Muscle of leg (tissue), 11 donors: ENCODE measurements around the gene TJP2. TPM values are rescaled to one million over a fixed set of nuclear protein-coding genes. Genes with fewer than 3 reads are reported as not detected.

Source experiments
- DNase-seq: peaks from one replicate; pipeline ENCODE4 v3.0.0; 2013
- H3K27ac ChIP-seq: one replicate; pipeline ENCODE4 v1.5.1; 2013; ENCODE audit warnings: mild to moderate bottlenecking, low read length, control low read depth
- H3K27me3 ChIP-seq: one replicate; pipeline ENCODE4 v1.6.1; 2013; ENCODE audit warnings: low read length; ENCODE audit not compliant: control insufficient read depth, insufficient read depth
- H3K36me3 ChIP-seq: one replicate; pipeline ENCODE4 v1.6.1; 2013; ENCODE audit warnings: low read length; ENCODE audit not compliant: control insufficient read depth, insufficient read depth
- H3K4me1 ChIP-seq: one replicate; pipeline ENCODE4 v1.6.1; 2013; ENCODE audit warnings: low read length; ENCODE audit not compliant: control insufficient read depth, insufficient read depth
- H3K4me3 ChIP-seq: one replicate; pipeline ENCODE4 v1.5.1; 2013; ENCODE audit warnings: low read length, control low read depth
- H3K9me3 ChIP-seq: replicated peaks from 2 replicates; pipeline ENCODE4 v1.6.1; 2013; ENCODE audit warnings: low read depth, low read length; ENCODE audit not compliant: control insufficient read depth
- WGBS: methylation state at CpG from one replicate; pipeline ENCODE4 v1.1.5; 2013; ENCODE audit warnings: missing lambda C conversion rate; ENCODE audit not compliant: insufficient coverage; 5-methylcytosine and 5-hydroxymethylcytosine counted together
- polyA plus RNA-seq, 8 donors: library from polyadenylated mRNA; unstranded; fragments of 120-200 nt; gene quantifications; one replicate each; pipeline versions ENCODE4 v1.2.1 to v1.2.3, GENCODE V29; 2013; ENCODE audit warnings: inconsistent platforms in 1 of 8, low replicate concordance in 1 of 8; ENCODE audit not compliant: insufficient read length in 8 of 8, insufficient read depth in 1 of 8
- total RNA-seq: library from RNA; stranded (reverse); fragments of 120-200 nt; gene quantifications from one replicate; pipeline ENCODE4 v1.2.4, GENCODE V29; 2013

The TJP2 gene
- total and polyA plus RNA-seq, 9 donors = 9.4 to 17.6 (median 12.8) TPM

- Histone ChIP-seq H3K4me3 (no peak overlapping the region), H3K36me3 (peaks cover 4% of the 10 kb centered on the region), H3K9me3 (no peaks in the 10 kb centered on the region), H3K27ac (no peak overlapping the region), H3K27me3 (no peaks in the 10 kb centered on the region), H3K4me1 (peaks cover 4% of the 10 kb centered on the region)
- DNase-seq = no peak
- 87% methylated on average over 22 of the region's 22 CpGs for WGBS
These were observed 73.9 kb downstream of the TJP2 start for GRCh38 chr9:69248005-69248404.

DNA sequence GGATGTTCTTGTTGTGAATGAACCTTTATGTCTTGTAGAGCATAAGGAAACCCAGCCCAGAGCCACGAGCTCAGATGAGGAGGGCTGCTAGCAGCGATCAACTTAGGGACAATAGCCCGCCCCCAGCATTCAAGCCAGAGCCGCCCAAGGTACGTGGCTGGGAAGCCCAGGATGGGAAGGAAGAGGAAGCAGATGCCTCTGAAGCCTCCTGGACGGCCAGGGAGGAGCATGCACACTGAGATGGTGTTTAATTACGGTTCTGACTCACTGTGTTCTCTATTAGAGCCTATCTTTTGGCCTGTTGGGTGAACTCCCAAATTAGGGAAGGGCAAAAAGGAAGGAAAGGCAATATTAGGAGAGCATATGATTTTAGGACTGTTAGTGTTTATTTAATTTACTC is 75.3 kb downstream of the TJP2 start:
- peaks cover 4% of the 10 kb centered on the region for H3K4me1 ChIP-seq
- H3K9me3 ChIP-seq = no peaks in the 10 kb centered on the region
- no peak overlapping the region for H3K4me3 ChIP-seq
- 65% methylated on average over 6 of the region's 7 CpGs for WGBS
- peaks cover 9% of the 10 kb centered on the region for H3K36me3 ChIP-seq
- no peak for DNase-seq
- no peak overlapping the region for H3K27ac ChIP-seq
- H3K27me3 ChIP-seq = no peaks in the 10 kb centered on the region

- H3K36me3 ChIP-seq = peaks cover 9% of the 10 kb centered on the region
- WGBS = no CpG with 5 or more reads among the region's 3 CpGs
- no peak for DNase-seq
- H3K4me1 ChIP-seq = peaks cover 4% of the 10 kb centered on the region
- no peak overlapping the region for H3K27ac ChIP-seq
- H3K9me3 ChIP-seq = no peaks in the 10 kb centered on the region
- H3K4me3 ChIP-seq = no peak overlapping the region
- H3K27me3 ChIP-seq = no peaks in the 10 kb centered on the region
These were observed 76.6 kb downstream of the TJP2 start for GRCh38 chr9:69250681-69251080.

- Histone ChIP-seq H3K9me3 (no peaks in the 10 kb centered on the region), H3K4me3 (no peak overlapping the region), H3K36me3 (peaks cover 9% of the 10 kb centered on the region), H3K27me3 (no peaks in the 10 kb centered on the region), H3K27ac (peak overlapping the region; percentile 39), H3K4me1 (peaks cover 3% of the 10 kb centered on the region)
- DNase-seq = no peak
- WGBS = no CpG with 5 or more reads among the region's 5 CpGs
These were observed 78.4 kb downstream of the TJP2 start for GRCh38 chr9:69252436-69252835.

DNA sequence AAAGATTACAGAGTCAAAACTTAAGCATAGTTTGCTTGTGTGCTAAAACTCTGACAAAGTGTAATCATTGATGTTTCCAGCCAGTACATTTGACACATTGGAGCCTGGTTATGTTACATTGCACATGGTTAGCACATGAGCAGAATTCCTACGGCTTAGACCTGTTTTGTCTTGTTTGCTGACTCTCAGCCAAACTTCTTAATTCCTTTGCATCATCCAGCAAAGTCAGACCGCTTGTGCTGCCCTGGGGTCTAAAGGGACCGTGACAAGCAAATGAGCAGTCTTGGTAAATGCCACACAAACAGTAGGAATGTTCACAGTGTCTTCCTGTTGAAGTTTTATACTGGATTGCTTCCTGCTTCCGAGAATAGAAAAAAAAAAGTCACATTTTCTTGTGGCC is 79.0 kb downstream of the TJP2 start:
- no peaks in the 10 kb centered on the region for H3K9me3 ChIP-seq
- peak overlapping the region; percentile 33 for H3K27ac ChIP-seq
- no peak overlapping the region for H3K4me3 ChIP-seq
- WGBS = 49% methylated on average over 3 of the region's 4 CpGs
- peaks cover 6% of the 10 kb centered on the region for H3K36me3 ChIP-seq
- no peaks in the 10 kb centered on the region for H3K27me3 ChIP-seq
- no peaks in the 10 kb centered on the region for H3K4me1 ChIP-seq
- peak; percentile 19 for DNase-seq

DNA sequence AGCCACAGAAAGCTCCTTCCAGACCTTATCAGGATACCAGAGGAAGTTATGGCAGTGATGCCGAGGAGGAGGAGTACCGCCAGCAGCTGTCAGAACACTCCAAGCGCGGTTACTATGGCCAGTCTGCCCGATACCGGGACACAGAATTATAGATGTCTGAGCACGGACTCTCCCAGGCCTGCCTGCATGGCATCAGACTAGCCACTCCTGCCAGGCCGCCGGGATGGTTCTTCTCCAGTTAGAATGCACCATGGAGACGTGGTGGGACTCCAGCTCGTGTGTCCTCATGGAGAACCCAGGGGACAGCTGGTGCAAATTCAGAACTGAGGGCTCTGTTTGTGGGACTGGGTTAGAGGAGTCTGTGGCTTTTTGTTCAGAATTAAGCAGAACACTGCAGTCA is 80.1 kb downstream of the TJP2 start:
- 91% methylated on average over 11 of the region's 11 CpGs for WGBS
- Histone ChIP-seq H3K4me3 (no peak overlapping the region), H3K27ac (no peak overlapping the region), H3K36me3 (peaks cover 4% of the 10 kb centered on the region), H3K4me1 (no peaks in the 10 kb centered on the region), H3K9me3 (no peaks in the 10 kb centered on the region), H3K27me3 (no peaks in the 10 kb centered on the region)
- no peak for DNase-seq

- no peak for DNase-seq
- H3K4me3 ChIP-seq = no peak overlapping the region
- no peaks in the 10 kb centered on the region for H3K4me1 ChIP-seq
- H3K27me3 ChIP-seq = no peaks in the 10 kb centered on the region
- no peaks in the 10 kb centered on the region for H3K9me3 ChIP-seq
- peaks cover 4% of the 10 kb centered on the region for H3K36me3 ChIP-seq
- WGBS = no CpG with 5 or more reads among the region's 1 CpG
- H3K27ac ChIP-seq = no peak overlapping the region
These were observed 81.5 kb downstream of the TJP2 start for GRCh38 chr9:69255591-69255990.

DNA sequence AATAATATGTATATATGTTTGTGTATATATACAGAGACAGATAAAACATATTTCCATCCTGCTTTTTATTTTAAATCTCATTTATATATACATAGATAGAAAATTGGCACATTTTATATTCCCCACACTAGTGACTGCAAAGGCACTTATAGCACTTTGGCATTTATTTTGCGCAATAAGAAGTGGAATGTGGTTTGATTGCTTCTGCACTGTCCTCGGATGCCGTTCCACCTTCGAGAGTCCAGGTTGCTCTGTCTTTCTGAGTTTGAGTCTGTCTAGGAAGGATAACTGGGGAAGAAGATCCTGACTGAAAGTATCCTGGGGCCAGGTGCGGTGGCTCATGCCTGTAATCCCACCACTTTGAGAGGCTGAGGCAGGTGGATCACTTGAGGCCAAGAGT is 84.5 kb downstream of the TJP2 start:
- Histone ChIP-seq H3K4me3 (no peak overlapping the region), H3K27ac (no peak overlapping the region), H3K4me1 (no peaks in the 10 kb centered on the region), H3K27me3 (no peaks in the 10 kb centered on the region), H3K36me3 (peaks cover 4% of the 10 kb centered on the region), H3K9me3 (no peaks in the 10 kb centered on the region)
- WGBS = 0% methylated on average over 1 of the region's 5 CpGs
- no peak for DNase-seq

DNA sequence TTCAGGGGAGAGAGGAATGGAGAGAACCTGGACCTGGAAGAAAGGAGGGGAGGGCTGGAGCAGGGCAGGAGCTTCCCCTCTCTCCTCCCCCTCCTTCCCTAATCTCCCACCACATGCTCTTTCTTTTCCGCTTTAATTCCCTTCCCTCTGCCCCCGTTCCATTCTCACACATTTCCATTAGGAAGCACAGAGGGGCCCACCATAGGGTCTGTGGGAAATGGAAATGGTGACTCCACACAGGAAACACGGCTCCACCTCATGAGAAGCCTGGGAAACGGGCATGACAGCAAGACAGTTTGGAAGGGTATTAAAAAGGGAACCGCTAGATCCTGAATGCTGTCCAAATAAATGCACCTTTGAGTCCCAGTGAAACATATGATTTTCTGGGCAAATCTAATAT is 86.1 kb downstream of the TJP2 start:
- H3K4me3 ChIP-seq = no peak overlapping the region

DNA sequence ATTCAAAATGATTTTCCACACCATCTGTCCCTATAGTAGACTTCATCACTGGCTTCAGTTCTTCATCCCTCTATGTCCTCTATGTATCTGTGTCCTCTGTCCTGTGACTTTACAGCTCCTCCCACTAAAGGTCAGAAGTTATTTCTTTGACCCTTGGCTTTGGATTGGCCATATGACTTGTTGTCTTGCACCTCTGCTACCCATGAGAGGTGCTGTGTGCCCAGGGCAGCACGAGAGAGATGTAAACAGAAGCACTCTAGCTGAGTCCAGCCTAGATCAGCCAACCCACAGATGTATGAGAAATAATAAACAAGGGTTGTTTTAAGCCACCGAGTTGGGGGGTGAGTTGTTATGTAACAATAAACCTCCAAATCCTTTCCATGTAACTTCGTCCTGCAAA is 87.6 kb downstream of the TJP2 start:
- Histone ChIP-seq H3K4me1 (no peaks in the 10 kb centered on the region), H3K27ac (no peak overlapping the region), H3K4me3 (no peak overlapping the region), H3K27me3 (no peaks in the 10 kb centered on the region), H3K9me3 (no peaks in the 10 kb centered on the region), H3K36me3 (no peaks in the 10 kb centered on the region)
- 63% methylated on average over 1 of the region's 3 CpGs for WGBS
- no peak for DNase-seq

More for the DNA sequence above, 86.1 kb downstream of the TJP2 start:
- H3K27me3 ChIP-seq = no peaks in the 10 kb centered on the region
- H3K36me3 ChIP-seq = no peaks in the 10 kb centered on the region
- WGBS = no CpG with 5 or more reads among the region's 5 CpGs
- H3K4me1 ChIP-seq = no peaks in the 10 kb centered on the region
- no peak overlapping the region for H3K27ac ChIP-seq
- no peak for DNase-seq
- no peaks in the 10 kb centered on the region for H3K9me3 ChIP-seq

DNA sequence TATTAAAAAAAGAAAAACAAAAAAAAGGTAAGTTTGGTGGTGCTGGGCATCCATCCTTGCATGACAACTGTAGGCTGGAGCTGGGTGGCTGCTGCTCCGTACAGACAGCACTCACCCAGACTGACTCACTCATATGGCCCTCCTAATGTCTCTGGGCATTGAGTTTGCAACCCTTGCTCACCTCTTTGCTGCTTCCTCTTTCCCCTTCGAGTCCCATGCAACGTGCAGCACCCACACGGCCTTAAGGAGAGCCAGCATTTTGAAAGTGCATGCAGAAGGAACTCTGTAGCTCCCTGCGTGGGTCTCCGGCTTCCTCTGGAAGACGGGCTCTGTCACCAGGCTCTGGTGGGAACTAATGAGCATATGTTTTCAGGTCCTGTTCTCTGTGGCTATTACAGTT is 90.4 kb downstream of the TJP2 start:
- Histone ChIP-seq H3K9me3 (no peaks in the 10 kb centered on the region), H3K4me1 (no peaks in the 10 kb centered on the region), H3K27me3 (no peaks in the 10 kb centered on the region), H3K27ac (no peak overlapping the region), H3K4me3 (no peak overlapping the region), H3K36me3 (no peaks in the 10 kb centered on the region)
- DNase-seq = no peak
- WGBS = 54% methylated on average over 7 of the region's 7 CpGs
